ENCODE results near the gene HSPA1B.

Gene HSPA1B

DNA sequence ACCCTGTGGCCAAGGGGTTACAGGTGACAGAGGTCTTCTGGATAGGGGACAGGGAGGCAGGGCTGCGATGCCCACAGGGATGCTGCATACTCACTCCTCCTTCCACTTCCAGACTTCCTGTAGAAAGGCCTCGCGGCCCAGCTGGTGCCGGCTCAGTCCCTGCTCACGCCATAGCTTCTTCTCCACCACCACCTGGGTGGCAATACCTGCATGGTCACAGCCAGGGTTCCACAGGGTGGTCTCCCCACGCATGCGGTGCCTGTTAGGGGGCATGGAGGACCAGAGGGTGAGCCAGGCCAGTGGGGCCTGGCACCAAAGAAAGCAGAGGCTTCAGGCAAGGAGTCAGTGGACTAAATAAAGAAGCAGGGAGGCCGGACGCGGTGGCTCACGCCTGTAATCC, 42.1 kb upstream of the HSPA1B start:
- TF ChIP-seq TAF1 (IDR thresholded peaks at IDR 0.05; ENCODE audit: borderline replicate concordance, insufficient read depth, low read length) (no peak), POLR2AphosphoS5 (IDR thresholded peaks at IDR 0.05; ENCODE audit: low read depth, low read length) (no peak), FOXP2 (optimal IDR thresholded peaks at IDR 0.05; ENCODE audit: borderline replicate concordance, extremely low read depth, extremely low read length, insufficient read depth) (no peak), SIN3A (IDR thresholded peaks at IDR 0.05; ENCODE audit: borderline replicate concordance, insufficient read depth, low read length) (no peak)
- TF ChIP-seq, protein P1, sequence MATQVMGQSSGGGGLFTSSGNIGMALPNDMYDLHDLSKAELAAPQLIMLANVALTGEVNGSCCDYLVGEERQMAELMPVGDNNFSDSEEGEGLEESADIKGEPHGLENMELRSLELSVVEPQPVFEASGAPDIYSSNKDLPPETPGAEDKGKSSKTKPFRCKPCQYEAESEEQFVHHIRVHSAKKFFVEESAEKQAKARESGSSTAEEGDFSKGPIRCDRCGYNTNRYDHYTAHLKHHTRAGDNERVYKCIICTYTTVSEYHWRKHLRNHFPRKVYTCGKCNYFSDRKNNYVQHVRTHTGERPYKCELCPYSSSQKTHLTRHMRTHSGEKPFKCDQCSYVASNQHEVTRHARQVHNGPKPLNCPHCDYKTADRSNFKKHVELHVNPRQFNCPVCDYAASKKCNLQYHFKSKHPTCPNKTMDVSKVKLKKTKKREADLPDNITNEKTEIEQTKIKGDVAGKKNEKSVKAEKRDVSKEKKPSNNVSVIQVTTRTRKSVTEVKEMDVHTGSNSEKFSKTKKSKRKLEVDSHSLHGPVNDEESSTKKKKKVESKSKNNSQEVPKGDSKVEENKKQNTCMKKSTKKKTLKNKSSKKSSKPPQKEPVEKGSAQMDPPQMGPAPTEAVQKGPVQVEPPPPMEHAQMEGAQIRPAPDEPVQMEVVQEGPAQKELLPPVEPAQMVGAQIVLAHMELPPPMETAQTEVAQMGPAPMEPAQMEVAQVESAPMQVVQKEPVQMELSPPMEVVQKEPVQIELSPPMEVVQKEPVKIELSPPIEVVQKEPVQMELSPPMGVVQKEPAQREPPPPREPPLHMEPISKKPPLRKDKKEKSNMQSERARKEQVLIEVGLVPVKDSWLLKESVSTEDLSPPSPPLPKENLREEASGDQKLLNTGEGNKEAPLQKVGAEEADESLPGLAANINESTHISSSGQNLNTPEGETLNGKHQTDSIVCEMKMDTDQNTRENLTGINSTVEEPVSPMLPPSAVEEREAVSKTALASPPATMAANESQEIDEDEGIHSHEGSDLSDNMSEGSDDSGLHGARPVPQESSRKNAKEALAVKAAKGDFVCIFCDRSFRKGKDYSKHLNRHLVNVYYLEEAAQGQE (IDR thresholded peaks at IDR 0.05; ENCODE audit: insufficient read depth in 1 of 2, low read depth in 2 of 2, low read length in 2 of 2): no peak

DNA sequence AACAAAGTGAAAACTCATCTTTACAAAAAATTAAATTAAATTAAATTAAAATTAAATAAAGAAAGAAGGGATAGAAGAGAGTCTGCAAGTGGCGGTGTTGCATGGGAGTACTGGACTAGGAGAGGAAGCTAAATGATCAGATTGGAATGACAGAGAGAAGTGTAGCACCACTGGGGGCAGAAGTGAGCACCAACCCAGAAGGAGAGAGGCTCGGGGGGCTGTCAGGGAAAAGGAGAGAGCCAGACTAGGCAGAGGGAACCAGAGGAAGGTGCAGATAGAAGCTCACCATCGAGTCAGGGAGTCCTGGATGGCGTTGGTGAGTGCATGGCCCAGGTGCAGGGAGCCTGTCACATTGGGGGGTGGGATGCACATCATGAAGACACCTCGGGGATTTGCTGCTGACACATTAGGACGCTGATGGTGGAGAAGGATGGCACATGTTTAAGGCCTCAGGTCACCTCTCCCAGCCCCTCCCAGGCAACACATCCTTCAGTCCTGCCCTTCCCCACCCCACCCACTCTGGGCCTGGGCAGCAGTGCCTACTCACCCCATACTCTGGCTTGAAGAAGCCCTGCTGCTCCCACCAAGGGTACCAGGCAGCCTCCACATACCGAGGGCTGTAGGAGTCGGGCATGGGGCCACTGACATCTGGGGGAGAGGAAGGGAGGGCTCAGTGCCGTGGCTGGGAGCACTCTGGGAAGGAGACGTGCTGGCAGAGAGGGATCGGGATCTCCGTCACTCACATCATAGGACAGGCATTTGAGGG, 36.0 kb upstream of the HSPA1B start:
- TF ChIP-seq POLR2AphosphoS5 (IDR thresholded peaks at IDR 0.05; ENCODE audit: low read depth, low read length) (peak; percentile 40), TAF1 (IDR thresholded peaks at IDR 0.05; ENCODE audit: borderline replicate concordance, insufficient read depth, low read length) (no peak)

DNA sequence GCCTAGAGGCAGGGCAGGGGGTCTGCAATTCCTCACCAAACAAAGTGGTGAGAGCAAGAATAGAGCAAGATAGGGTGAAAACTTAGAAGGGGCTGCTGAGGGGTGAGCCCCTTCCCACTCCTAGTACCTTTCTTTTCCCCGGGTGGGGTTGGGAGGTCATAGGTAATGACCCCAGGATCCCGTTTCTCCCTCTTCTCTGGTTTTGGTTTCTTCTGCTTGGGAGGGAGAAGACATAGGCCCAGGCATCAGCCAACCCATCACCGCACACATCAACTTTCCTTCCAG, 35.5 kb upstream of the HSPA1B start:
- TF ChIP-seq SIN3A (IDR thresholded peaks at IDR 0.05; ENCODE audit: borderline replicate concordance, insufficient read depth, low read length): no peak
- TF ChIP-seq POLR2AphosphoS5 (IDR thresholded peaks at IDR 0.05; ENCODE audit: low read depth, low read length): no peak
- TF ChIP-seq, protein P1 (IDR thresholded peaks at IDR 0.05; ENCODE audit: insufficient read depth in 1 of 2, low read depth in 2 of 2, low read length in 2 of 2): no peak
- no peak for TF ChIP-seq TAF1 (IDR thresholded peaks at IDR 0.05; ENCODE audit: borderline replicate concordance, insufficient read depth, low read length)
- no peak for TF ChIP-seq FOXP2 (optimal IDR thresholded peaks at IDR 0.05; ENCODE audit: borderline replicate concordance, extremely low read depth, extremely low read length, insufficient read depth)

DNA sequence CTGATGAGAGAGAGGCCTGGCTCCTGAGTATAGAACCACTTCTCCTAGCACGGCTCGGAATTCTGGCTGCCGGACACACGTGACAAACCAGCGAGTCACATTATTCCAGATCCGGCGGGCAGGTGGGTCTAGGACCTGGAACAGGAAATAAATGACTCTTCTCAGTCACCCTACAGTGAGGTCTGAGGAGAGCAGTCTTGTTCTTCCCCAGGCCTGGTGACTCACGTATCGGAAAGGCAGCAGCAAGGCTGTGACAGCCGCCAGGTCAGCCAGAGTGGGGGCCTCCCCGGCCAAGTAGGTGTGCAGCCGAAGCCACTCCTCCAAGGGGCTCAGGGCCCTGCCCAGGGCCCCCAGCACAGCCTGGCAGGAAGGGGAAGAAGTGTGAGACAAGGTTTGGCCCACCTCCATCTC, 34.8 kb upstream of the HSPA1B start:
- TF ChIP-seq FOXP2 (optimal IDR thresholded peaks at IDR 0.05; ENCODE audit: borderline replicate concordance, extremely low read depth, extremely low read length, insufficient read depth) (no peak), SIN3A (IDR thresholded peaks at IDR 0.05; ENCODE audit: borderline replicate concordance, insufficient read depth, low read length) (no peak), POLR2AphosphoS5 (IDR thresholded peaks at IDR 0.05; ENCODE audit: low read depth, low read length) (no peak), TAF1 (IDR thresholded peaks at IDR 0.05; ENCODE audit: borderline replicate concordance, insufficient read depth, low read length) (no peak)
- TF ChIP-seq, protein P1 (IDR thresholded peaks at IDR 0.05; ENCODE audit: insufficient read depth in 1 of 2, low read depth in 2 of 2, low read length in 2 of 2): no peak

DNA sequence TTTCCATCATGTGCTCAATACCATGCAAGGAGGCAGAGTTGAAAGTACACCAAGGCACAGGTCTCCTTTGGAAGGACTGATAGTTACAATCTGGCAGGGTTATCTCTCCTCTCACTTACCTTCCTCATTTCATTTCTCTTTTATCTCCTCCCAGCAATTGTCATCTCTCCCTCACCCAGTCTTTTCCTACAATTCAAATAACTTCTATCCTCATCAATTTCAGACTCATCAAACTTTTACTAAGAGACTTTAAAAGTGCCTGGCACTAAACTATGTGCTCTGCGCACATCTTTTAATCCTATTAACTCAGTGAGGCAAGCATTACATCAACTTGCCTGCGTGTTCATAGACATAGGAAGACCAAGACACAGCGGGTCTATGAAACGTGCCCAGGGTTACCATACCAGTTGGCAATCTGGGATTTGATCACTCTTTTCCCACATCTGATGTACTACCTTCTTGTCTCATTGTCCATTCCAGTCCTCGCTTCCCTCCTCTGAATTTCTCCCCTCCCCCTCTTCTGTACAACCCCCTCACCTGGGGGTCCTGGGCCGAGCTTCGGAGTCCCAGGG, 33.2 kb upstream of the HSPA1B start:
- TF ChIP-seq, protein P1 (IDR thresholded peaks at IDR 0.05; ENCODE audit: insufficient read depth in 1 of 2, low read depth in 2 of 2, low read length in 2 of 2): no peak
- TF ChIP-seq POLR2AphosphoS5 (IDR thresholded peaks at IDR 0.05; ENCODE audit: low read depth, low read length) (no peak), SIN3A (IDR thresholded peaks at IDR 0.05; ENCODE audit: borderline replicate concordance, insufficient read depth, low read length) (no peak), FOXP2 (optimal IDR thresholded peaks at IDR 0.05; ENCODE audit: borderline replicate concordance, extremely low read depth, extremely low read length, insufficient read depth) (no peak), TAF1 (IDR thresholded peaks at IDR 0.05; ENCODE audit: borderline replicate concordance, insufficient read depth, low read length) (peak; percentile 13; the same call in 1 of the 2 replicates)
